KMS-11 (cell line): ENCODE data around the gene FAM170A.

Source experiments
- H2AFZ ChIP-seq: fragments of 200-600 bp; sonication (generic); 2 replicates; pipeline ENCODE4 v1.6.1; 2016; ENCODE audit warnings: antibody characterized with exemption, mixed run types, low read depth
- H3K27ac ChIP-seq: fragments of 200-600 bp; sonication (generic); 2 replicates; pipeline ENCODE4 v1.6.1; 2016; ENCODE audit warnings: mild to moderate bottlenecking, mixed run types
- H3K27me3 ChIP-seq: fragments of 200-600 bp; sonication (generic); 2 replicates; pipeline ENCODE4 v1.6.1; 2017; ENCODE audit warnings: mild to moderate bottlenecking, low read depth, mixed run types, moderate library complexity; ENCODE audit not compliant: insufficient read depth
- H3K36me3 ChIP-seq: fragments of 200-600 bp; sonication (generic); 2 replicates; pipeline ENCODE4 v1.6.1; 2017; ENCODE audit warnings: mild to moderate bottlenecking, mixed run types; ENCODE audit not compliant: insufficient read depth
- H3K4me1 ChIP-seq: fragments of 200-600 bp; sonication (generic); 2 replicates; pipeline ENCODE4 v1.6.1; 2016; ENCODE audit warnings: mild to moderate bottlenecking, low read depth, mixed run types; ENCODE audit not compliant: poor library complexity, severe bottlenecking
- H3K4me2 ChIP-seq: fragments of 200-600 bp; sonication (generic); 2 replicates; pipeline ENCODE4 v1.7.0; 2016; ENCODE audit warnings: mild to moderate bottlenecking, mixed run types
- H3K4me3 ChIP-seq: fragments of 200-600 bp; sonication (generic); IDR thresholded peaks from 2 replicates; pipeline ENCODE4 v1.6.1; 2017; ENCODE audit warnings: low read depth, low read length, mixed read lengths; ENCODE audit not compliant: insufficient read depth
- H3K79me2 ChIP-seq: fragments of 200-600 bp; sonication (generic); 2 replicates; pipeline ENCODE4 v1.6.1; 2016; ENCODE audit warnings: low read depth, mixed run types; ENCODE audit not compliant: insufficient read depth
- H3K9ac ChIP-seq: fragments of 200-600 bp; sonication (generic); 2 replicates; pipeline ENCODE4 v1.6.1; 2016; ENCODE audit warnings: mild to moderate bottlenecking, mixed run types
- H4K20me1 ChIP-seq: fragments of 200-600 bp; sonication (generic); 2 replicates; pipeline ENCODE4 v1.6.1; 2016; ENCODE audit warnings: mild to moderate bottlenecking, mixed run types; ENCODE audit not compliant: insufficient read depth
- CTCF ChIP-seq: fragments of 200-600 bp; sonication (generic); conservative IDR thresholded peaks from 2 replicates; pipeline ENCODE4 v1.6.1; 2017; ENCODE audit warnings: low read depth, mild to moderate bottlenecking, antibody characterized with exemption, low read length, moderate library complexity, mixed read lengths

FAM170A gene

GRCh38 chr5:119629339-119629738, at the start of gene FAM170A:
TSS of gene FAM170A (plus strand) at chr5:119629558. CDS start at chr5:119629769, 211 bp downstream.
- H4K20me1 ChIP-seq, result no peaks in the 10 kb centered on the region
- no peak within 1 kb of the TSS for H2AFZ ChIP-seq
- no peak within 1 kb of the TSS for H3K4me2 ChIP-seq
- TF ChIP-seq CTCF, result no peak
- H3K4me3 ChIP-seq, result no peak within 1 kb of the TSS
- H3K27ac ChIP-seq, result no peak within 1 kb of the TSS
- no peaks in the 10 kb centered on the region for H3K27me3 ChIP-seq
- no peak within 1 kb of the TSS for H3K9ac ChIP-seq
- no peaks in the 10 kb centered on the region for H3K79me2 ChIP-seq
- no peaks in the 10 kb centered on the region for H3K36me3 ChIP-seq
- H3K4me1 ChIP-seq, result no peaks in the 10 kb centered on the region

- no peak overlapping the region for H3K4me3 ChIP-seq
- H3K4me2 ChIP-seq, result no peak overlapping the region
- no peak for TF ChIP-seq CTCF
- no peak overlapping the region for H3K9ac ChIP-seq
- no peaks in the 10 kb centered on the region for H3K36me3 ChIP-seq
- H4K20me1 ChIP-seq, result no peaks in the 10 kb centered on the region
- no peak overlapping the region for H2AFZ ChIP-seq
- H3K4me1 ChIP-seq, result no peaks in the 10 kb centered on the region
- no peaks in the 10 kb centered on the region for H3K27me3 ChIP-seq
- no peak overlapping the region for H3K27ac ChIP-seq
- H3K79me2 ChIP-seq, result no peaks in the 10 kb centered on the region
These were observed 46.4 kb upstream of the FAM170A start for GRCh38 chr5:119582987-119583386.

GRCh38 chr5:119583684-119584083, 45.7 kb upstream of the FAM170A start:
- Histone ChIP-seq H3K9ac (no peak overlapping the region), H3K79me2 (no peaks in the 10 kb centered on the region), H3K27ac (no peak overlapping the region), H3K36me3 (no peaks in the 10 kb centered on the region), H3K4me2 (no peak overlapping the region), H3K4me1 (no peaks in the 10 kb centered on the region), H3K27me3 (no peaks in the 10 kb centered on the region), H2AFZ (no peak overlapping the region), H4K20me1 (no peaks in the 10 kb centered on the region), H3K4me3 (no peak overlapping the region)
- TF ChIP-seq CTCF, result no peak

- no peak overlapping the region for H3K4me3 ChIP-seq
- H2AFZ ChIP-seq, result no peak overlapping the region
- no peaks in the 10 kb centered on the region for H3K4me1 ChIP-seq
- TF ChIP-seq CTCF, result no peak
- no peaks in the 10 kb centered on the region for H3K36me3 ChIP-seq
- H4K20me1 ChIP-seq, result no peaks in the 10 kb centered on the region
- no peak overlapping the region for H3K9ac ChIP-seq
- no peak overlapping the region for H3K27ac ChIP-seq
- no peaks in the 10 kb centered on the region for H3K79me2 ChIP-seq
- H3K27me3 ChIP-seq, result no peaks in the 10 kb centered on the region
- H3K4me2 ChIP-seq, result no peak overlapping the region
These were observed 33.3 kb upstream of the FAM170A start for GRCh38 chr5:119596046-119596445.
